ENCODE data around the gene ABHD16A. TPM values are rescaled to one million over a fixed set of nuclear protein-coding genes. Genes with fewer than 3 reads are reported as not detected.

Gene ABHD16A
- 56.0 TPM for total RNA-seq

DNA sequence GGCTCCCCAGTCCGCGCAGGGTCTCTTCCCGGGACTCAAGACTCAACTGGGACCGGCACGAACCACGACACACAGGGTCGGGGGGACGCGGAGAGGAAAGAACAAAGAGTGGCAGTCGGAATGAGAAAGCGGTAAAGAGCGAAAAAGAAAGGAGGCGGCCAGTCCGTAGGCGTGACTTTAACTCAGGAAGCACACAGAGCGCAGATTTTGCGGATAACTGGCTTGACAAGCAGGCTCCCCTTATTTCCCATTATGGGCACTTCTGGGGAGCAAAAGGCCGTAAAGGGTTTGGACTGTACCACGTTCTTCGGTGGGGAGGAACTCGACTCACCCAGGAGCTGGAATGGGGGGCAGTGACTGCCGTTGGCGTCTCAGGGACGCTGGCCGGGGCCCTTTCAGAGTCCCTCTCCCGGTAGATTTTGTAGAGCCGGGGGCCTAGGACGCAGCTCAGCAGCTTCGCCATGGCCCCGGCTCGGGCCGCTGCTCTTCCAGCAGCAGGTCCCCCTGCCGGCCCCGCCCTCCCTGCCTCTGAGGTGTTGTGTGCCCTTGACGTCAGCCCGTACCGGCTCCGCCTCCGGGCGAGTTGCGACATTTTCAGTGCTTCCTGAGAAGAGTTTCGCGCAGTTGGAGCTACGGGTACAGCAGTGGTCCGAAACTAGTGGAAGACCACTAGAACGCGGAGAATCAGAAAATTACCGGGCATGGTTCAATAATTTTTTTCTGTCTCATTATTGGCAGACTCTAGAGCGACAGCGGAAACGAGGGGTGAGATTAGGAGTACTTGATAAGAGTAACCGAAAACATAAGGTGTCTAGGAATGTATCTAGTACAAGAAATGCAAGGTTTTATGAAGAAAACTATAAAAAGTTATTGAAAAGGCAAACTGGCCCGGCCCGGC lies at the start of gene ABHD16A:
Gene ABHD16A (minus strand): TSS at position 506 of the 898 bp plus-strand sequence. CDS start 43 bp downstream, at position 463.

DNA sequence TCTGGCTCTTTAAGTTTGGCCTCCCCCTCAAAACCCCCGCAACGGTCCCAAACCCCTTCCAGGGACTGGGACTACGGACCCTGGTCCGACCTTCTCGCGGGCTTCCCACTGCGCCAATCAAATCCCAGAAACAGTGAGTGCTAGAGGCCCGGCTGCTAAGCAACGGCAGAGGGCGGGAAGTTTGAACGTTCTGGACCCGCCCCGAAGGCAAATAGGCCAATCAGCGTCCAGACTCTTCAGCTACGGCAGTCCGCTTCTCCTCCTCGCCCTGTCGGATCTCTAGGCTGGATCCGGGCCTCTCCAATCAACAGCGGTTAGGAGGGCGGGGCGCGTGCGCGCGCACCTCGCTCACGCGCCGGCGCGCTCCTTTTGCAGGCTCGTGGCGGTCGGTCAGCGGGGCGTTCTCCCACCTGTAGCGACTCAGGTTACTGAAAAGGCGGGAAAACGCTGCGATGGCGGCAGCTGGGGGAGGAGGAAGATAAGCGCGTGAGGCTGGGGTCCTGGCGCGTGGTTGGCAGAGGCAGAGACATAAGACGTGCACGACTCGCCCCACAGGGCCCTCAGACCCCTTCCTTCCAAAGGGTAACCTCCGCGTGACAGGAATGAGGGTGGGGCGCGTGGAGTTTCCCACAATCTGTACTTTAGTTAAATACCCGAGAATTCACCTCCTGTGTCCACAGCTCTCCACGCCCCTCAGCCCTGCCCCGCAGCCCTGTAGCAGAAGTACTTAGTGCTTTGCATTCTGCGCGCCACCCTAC lies 36.7 kb upstream of the ABHD16A start, which contains the start of gene MSH5:
Gene MSH5 (plus strand): TSS at position 367 of the 758 bp plus-strand sequence. CDS start 462 bp downstream, outside the sequence.

DNA sequence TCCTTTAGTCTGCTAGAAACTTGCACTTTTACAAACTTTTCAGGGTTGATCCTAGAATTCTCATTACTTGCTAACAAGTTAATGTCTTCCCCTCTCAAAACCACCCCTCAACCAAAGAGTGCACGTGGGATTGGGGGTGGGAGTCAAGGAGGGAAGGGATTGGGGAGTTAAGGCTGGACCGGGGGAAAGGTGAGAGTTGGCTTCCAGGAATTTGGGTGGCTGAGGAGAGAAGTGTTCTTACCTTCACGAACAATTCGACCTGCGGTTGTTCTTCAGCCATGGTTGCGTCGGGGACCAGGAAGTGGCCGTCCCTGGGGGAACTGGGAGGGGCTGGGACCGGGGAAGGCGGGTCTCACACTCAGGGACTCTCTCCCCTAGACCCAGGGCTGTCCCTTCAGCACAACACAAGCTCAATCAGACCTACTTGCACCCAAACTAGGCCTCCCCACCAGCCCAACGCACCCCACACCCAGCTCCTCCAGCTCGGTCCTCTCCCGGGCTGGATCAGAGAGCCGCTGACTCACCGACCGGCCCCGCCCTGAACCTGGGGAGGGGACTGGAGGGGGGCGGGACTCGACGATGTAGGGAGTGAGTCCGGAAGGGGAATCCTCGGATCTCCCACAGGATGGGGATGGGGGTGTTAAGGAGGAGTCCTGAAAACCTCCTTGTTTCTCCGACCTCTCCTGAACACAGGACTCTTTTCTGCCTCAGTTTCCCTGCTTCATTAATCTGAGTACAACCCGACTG lies 33.1 kb upstream of the ABHD16A start, which contains the start of gene CLIC1:
Gene CLIC1 (minus strand): TSS at position 510 of the 747 bp plus-strand sequence. CDS start 230 bp downstream, at position 280.

DNA sequence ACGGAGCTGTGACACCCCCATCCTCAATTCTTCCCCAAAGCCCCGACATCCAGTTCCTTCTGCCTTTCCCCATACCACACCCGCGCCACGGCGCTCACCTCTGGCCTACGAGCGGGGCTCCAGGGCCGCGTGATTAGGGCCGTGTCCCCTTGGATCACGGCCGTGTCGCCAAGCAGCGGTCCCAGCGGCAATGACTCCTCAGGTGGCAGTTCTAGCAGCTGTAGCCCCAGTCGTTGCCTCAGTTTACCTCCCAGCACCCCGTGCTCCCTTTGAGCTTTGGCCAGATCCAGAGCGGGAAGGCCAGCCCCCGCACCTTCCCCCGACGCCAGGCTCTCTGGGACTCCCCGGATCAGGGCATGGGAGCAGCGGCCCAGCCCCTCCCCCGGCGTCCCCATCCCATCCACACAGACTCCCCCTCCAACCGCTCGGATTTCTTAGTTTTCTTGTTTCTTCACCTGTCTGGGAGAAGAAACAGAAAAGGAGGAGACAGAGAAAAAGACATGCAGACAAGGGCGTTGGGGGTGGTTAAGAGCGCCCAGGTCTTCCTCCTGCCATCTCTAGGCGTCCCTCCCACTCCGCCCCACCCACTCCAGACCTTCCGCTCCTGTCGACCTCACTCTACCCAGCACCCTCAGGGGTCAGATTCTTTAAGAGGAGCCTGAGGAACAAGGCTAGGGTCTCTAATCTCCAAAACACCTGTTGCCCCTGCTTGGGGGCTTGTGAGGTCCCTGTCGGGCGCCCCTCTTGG lies 25.8 kb upstream of the ABHD16A start, which contains the start of gene DDAH2:
Gene DDAH2 (minus strand): TSS at position 533 of the 748 bp plus-strand sequence. CDS start 138 bp downstream, at position 395.

DNA sequence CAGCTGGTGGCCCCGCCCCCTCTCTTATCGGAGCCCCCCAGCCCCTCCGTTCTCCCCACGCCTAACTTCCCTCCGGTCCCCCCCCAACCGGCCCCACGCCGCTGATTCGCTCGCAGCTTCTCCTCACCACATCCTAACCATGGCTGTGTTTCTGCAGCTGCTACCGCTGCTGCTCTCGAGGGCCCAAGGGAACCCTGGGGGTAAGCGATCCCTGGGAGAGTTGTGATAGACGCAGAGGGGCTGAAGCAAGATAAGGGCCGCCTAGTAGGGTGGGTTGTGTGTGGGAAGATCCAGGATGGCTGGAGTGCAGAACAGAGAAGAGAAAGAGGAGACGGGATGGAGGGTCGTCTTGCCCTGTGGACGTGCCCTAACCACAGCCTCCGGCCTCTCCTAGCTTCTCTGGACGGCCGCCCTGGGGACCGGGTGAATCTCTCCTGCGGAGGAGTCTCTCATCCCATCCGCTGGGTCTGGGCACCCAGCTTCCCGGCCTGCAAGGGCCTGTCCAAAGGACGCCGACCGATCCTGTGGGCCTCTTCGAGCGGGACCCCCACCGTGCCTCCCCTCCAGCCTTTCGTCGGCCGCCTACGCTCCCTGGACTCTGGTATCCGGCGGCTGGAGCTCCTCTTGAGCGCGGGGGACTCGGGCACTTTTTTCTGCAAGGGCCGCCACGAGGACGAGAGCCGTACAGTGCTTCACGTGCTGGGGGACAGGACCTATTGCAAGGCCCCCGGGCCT lies 20.3 kb upstream of the ABHD16A start, which contains the start of gene MPIG6B:
Gene MPIG6B (plus strand): TSS at position 129 of the 735 bp plus-strand sequence. CDS start 11 bp downstream, at position 140.

DNA sequence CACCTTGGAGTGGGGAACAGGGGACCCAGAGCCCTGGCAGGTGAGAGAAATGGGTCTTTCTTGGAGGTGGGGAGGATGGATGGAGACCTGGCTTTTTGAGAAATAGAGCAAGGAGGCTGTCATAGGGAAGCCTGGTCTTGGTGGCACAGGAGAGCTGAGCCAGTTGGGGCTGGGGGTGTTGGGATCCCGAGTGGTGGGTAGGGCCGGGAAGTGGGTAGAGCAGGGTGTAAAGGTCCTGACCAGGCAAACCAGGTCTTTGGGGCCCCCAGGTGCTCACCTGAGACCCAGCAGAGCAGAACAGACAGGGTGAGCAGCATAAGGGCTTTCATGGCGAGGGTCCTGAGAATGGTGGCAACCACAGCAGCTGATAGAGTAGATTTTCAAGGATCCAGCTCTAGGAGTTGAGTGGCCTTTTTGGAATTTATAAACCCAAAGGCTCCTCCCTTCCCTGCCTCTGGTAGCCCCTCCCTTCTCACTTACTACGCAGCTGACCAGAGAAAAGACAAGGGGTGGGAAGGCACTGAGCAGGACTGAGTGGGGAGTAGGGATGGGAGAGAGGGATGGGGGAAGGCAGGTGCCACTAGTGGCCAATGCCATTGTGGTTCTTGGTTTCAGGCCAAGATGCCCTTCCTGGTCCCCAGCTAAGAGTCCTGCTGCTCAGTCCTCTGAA lies 18.4 kb upstream of the ABHD16A start, which contains the start of gene LY6G6C:
Gene LY6G6C (minus strand): TSS at position 396 of the 670 bp plus-strand sequence. CDS start 67 bp downstream, at position 329.

DNA sequence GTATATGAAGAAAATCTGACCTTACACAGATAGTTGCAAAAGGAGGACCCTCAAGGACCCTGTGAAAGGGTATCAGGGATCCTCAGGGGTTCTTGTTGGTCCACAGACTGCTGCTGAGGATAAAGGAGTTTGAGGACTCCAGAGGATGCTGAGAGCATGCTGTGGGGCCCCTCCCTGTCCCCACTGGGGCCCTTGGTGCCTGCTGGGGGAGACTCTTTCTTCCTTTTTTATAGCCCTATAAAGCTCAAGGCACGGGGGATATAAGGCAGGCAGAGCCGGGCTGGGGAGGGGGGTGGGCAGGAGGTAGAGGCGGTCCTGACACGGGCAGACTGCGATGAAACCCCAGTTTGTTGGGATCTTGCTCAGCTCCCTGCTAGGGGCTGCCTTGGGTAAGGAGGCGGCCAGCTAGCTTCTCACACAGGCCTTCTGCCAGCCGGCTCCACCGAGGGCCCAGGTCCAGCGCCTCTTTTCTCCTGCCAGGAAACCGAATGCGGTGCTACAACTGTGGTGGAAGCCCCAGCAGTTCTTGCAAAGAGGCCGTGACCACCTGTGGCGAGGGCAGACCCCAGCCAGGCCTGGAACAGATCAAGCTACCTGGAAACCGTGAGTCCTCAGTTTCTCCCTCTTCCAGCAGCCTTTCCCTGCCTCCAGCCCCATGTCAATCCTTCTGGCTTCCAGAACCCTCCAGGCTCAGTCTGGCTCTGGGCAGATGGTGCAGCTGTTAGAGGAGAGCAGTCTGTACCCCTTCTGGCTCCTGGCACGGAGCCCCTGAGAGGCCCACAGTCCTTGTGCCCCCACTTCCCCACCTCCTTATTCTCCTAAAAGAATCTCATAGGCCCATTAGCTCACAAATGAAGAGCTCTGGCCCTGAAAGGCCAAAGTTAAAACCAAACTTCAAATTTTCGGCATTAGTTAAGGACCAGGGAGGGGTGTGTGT lies 12.2 kb upstream of the ABHD16A start, which contains the start of gene LY6G6D:
Gene LY6G6D (plus strand): TSS at position 327 of the 937 bp plus-strand sequence. CDS start 8 bp downstream, at position 335.

DNA sequence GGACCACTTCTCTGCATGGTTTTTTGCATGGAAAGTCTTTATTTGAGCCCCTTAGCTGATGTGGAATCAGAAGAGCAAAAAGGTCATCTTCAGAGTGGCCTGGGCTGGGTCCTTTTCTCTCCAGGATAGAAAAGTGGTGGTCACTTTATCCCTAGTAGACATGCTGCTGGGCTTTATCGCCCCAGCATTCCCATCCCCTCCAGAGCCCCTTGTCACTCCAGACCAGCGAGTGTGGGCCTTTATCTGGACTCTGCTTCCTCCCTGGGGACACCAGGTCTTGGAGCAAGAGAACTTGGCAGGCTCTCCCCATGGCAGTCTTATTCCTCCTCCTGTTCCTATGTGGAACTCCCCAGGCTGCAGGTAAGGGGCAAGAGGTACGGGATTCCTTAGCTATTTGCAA lies 3.5 kb upstream of the ABHD16A start, which contains the start of gene LY6G6F:
Gene LY6G6F (plus strand): TSS at position 268 of the 400 bp plus-strand sequence. CDS start 41 bp downstream, at position 309.

DNA sequence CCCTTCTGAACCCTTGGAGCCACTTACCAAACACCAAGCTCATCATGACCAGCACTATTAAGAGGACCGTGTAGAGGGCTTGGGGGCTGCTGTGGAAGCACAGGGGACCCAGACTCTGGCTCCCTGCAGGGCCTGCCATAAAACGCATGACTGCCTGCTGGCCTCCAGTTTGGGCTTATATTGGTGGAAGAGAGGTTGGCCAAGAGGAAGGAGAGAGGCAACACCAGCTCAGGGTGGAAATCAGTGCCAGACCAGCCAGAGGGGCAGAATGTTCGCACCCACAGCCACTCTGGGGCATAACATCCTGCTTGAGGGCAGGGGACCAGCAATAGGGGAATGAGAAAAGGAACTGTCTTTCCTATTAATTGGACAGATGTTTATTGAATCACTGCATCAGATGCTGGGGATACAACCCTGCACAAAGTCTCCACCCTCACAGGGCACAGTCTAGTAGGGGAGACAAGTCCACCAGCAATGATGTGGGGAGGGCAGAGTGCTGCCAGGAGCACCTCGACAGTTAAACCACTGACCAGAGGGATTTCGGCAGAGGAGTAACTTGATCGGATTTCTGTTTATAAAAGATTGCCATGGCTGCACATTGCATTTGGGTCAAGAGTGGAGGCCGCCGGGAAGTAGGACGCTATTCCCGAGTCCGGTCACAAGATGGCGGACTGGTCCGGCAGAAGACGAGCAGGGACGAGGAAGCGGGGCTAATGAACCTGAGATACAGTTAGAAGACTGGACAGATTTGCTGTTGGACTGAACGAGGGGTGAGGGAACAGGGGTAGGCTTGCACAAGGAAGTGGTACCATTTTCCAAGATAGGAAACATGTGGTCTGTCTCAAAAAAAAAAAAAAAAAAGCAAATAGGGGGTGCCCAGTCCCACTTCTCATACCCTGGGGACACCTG lies 22.6 kb downstream of the ABHD16A start, which contains the start of gene LY6G5C:
Gene LY6G5C (minus strand): TSS at position 842 of the 909 bp plus-strand sequence. CDS start 694 bp downstream, at position 148.

DNA sequence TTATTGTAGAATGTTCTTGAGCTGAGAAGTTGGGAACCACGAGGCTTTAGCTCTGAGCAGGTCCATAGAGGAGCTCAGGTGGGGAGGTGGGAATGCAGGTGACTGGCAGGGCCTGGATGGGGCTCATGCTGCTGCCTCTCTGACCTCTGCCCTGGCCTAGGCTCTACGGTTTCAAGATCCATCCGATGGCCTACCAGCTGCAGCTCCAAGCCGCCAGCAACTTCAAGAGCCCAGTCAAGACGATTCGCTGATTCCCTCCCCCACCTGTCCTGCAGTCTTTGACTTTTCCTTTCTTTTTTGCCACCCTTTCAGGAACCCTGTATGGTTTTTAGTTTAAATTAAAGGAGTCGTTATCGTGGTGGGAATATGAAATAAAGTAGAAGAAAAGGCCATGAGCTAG lies 33.4 kb downstream of the ABHD16A start, which contains the start of gene LY6G5B:
Gene LY6G5B (plus strand): TSS at position 301 of the 400 bp plus-strand sequence. CDS start 975 bp downstream, outside the sequence.

DNA sequence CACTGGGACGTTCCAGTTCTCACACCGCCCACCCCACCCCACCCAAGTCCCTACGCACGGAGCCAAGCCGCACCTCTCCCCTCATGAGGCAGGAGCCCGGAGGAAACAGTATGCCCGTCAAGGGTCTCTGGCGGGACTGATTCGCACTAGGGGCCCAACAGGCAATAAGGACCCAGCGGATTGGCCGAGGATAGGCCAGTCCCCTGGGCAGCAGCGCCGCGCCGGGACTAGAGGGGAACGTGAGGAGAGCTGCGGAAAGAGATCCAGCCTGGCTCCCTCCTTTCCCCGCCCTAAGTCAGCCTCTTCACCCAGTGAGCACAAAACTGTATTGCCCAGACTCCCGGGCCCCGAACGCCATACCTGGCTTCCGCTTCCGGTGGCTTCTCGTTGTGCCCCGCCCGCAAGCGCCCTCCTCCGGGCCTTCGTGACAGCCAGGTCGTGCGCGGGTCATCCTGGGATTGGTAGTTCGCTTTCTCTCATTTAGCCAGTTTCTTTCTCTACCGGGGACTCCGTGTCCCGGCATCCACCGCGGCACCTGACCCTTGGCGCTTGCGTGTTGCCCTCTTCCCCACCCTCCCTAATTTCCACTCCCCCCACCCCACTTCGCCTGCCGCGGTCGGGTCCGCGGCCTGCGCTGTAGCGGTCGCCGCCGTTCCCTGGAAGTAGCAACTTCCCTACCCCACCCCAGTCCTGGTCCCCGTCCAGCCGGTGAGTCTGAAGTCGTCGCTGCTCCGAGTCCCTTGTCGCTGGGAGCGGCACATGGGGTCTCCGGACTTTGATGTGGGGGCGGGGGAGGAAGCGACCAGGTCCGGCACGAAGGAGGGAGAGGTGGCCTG lies 37.4 kb downstream of the ABHD16A start, which contains the start of gene CSNK2B:
Gene CSNK2B (plus strand): TSS at position 580 of the 836 bp plus-strand sequence. CDS start 752 bp downstream, outside the sequence.

DNA sequence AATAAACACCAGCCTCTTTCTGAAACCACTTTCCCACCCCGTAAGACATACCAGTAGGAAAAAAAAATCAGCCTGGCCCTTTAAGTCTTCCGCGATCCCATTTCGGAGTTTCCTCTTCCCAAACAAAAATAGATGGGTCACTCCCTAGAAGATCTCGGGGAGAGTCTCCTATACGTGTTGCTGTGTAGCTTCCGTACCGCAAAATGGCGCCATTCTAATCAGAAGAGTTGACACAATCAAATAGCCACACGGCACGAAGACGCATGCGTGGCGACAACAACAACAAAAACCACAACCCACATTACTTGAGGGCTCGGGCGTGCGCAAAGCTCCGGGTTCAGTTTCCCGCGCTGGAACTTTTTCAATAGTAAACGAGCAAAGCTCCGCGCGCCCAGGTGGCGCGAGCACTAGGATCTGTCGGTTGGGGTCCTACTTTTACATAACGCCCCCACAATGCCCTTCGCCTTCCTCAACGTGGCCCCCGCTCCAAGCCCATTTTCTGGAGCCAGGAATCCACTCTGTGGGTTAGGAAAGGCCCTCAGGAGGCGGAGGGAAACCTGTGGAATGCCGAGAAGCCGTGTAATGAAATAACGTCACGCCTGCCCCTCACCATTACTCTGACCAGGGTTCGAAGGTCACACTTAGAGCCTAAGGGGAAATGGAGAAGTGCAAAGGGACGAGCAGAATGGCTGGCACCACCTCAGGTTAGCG lies 38.2 kb downstream of the ABHD16A start, which contains the start of gene GPANK1:
Gene GPANK1 (minus strand): TSS at position 208 of the 711 bp plus-strand sequence. CDS start 519 bp downstream, outside the sequence.

DNA sequence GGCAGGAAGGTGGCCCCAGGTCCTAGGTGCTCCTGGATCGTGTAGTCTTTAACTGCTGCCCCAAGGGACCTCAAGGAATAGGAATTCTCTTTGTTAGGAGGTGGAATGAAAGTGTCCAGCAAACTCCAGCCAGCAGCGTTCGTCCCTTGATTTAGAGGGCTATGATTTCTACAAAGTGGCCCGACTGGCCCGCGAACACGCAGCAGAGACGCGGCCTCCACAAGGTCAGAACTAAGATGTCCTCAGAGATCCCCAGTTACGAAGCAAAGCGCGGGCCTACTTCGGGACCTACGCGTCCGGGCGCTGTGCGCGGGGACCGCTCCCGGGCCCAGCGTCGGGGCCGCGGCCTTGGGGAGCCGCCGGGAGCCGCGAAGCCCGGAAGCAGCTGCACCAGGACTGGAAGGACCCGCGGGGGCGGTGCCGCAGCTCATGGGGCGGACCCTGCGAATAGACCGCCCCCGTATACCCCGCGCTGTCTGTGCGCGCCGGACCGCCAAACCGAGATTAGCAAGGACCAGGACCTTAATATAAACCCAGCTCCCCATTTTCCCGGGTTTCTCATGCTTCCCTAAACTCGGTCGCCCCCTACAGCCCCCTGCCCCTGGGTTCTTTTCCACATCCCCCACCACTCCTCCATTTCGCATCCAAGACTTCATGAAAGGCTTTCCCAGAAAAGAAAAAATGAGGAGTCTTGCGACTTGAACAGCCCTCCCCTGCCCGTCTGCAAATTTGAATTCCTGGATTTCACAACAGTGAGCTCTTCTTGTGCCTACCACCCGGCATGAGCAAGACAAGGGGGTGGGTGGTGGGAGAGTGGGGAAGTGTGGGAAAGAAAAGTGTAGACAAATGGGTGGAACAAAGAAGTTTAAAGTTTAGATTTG lies 42.5 kb downstream of the ABHD16A start, which contains the start of gene C6orf47:
Gene C6orf47 (minus strand): TSS at position 398 of the 881 bp plus-strand sequence. CDS start 831 bp downstream, outside the sequence.

All from metanephros (tissue), 1 donor.